ENCODE measurements around the gene PRR35. TPM values are rescaled to one million over a fixed set of nuclear protein-coding genes. Genes with fewer than 3 reads are reported as not detected.
A peak's percentile ranks its signal among the peaks of the same experiment; 100 is the strongest.

The PRR35 gene
- total and polyA plus RNA-seq, 7 donors = not detected

DNA sequence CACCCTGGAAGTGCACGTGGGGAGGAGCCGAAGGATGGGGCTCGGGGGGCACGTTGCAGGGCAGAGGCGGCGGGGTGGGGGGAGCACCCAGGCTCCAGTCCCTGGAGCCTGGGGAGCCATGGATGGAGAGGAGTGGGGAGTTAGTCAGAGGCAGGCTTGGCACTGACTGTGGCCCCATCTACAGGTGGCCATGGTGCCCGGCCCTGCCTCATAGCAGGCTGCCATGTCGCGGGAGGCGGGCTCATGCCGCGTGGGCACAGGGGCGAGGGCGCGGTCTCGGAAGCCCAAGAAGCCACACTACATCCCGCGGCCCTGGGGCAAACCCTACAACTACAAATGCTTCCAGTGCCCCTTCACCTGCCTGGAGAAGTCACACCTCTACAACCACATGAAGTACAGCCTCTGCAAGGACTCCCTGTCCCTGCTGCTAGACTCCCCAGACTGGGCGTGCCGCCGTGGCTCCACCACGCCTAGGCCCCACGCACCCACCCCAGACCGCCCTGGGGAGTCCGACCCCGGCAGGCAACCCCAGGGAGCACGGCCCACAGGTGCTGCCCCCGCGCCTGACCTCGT lies 3.0 kb downstream of the PRR35 start:
- no peaks in the 10 kb centered on the region for H3K9me3 ChIP-seq
- DNase-seq = no peak
- H3K27me3 ChIP-seq = peaks cover 24 to 52% (median 39%) of the 10 kb centered on the region in 3 donors
- H3K36me3 ChIP-seq = no peaks in the 10 kb centered on the region
- H3K4me1 ChIP-seq = peaks cover 0 to 42% (median 34%) of the 10 kb centered on the region in 4 donors
- TF ChIP-seq POLR2AphosphoS5 (IDR thresholded peaks at IDR 0.05) = no peak
- TF ChIP-seq POLR2A (IDR thresholded peaks at IDR 0.05) = no peak
- TF ChIP-seq EP300 (IDR thresholded peaks at IDR 0.05) = no peak
- TF ChIP-seq, protein P1, sequence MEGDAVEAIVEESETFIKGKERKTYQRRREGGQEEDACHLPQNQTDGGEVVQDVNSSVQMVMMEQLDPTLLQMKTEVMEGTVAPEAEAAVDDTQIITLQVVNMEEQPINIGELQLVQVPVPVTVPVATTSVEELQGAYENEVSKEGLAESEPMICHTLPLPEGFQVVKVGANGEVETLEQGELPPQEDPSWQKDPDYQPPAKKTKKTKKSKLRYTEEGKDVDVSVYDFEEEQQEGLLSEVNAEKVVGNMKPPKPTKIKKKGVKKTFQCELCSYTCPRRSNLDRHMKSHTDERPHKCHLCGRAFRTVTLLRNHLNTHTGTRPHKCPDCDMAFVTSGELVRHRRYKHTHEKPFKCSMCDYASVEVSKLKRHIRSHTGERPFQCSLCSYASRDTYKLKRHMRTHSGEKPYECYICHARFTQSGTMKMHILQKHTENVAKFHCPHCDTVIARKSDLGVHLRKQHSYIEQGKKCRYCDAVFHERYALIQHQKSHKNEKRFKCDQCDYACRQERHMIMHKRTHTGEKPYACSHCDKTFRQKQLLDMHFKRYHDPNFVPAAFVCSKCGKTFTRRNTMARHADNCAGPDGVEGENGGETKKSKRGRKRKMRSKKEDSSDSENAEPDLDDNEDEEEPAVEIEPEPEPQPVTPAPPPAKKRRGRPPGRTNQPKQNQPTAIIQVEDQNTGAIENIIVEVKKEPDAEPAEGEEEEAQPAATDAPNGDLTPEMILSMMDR (IDR thresholded peaks at IDR 0.05) = no peak
- H3K4me3 ChIP-seq = no peak overlapping the region
- intact Hi-C loops (cut with DNase I) = no loop called here
- no peak overlapping the region for H3K27ac ChIP-seq
- WGBS, 2 donors = 47 to 85% methylated on average over 30 of the region's 30 CpGs

DNA sequence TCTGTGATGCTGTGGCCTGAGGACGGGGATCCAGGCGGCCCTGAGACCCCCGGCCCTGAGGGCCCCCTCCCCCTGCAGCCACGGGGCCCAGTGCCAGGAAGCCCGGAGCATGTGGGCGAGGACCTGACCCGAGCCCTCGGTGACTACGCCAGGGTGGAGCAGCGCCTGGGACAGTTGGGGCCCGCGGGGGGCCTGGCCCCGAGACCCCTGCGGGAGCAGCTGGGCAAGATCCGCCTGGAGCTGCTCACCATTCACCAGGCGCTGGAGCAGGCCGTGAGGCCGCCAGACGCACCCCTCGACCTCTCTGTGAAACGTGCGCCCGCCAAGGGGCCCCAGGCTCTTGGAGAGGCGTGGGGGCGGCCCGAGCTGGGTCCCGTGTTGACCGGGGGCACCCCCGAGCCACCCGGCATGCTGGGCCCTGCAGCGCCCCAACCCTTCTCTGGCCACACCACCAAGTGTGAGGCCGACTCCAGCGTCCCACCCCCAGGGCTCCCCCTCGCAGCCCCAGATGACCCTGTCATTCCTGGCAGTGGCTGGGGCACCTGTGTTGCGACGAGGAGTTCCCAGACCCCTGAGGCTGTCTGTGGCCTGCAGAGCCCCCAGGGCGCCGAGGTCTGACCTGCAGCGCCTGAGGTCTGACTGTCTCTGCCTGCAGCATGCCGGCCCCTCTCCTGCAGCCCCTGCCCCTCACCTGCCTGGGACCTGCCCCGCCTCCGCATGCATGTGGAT lies 4.7 kb downstream of the PRR35 start:
- Histone ChIP-seq H3K4me3 (no peak overlapping the region), H3K9me3 (no peaks in the 10 kb centered on the region), H3K4me1 (peaks cover 0 to 50% (median 42%) of the 10 kb centered on the region in 4 donors), H3K36me3 (no peaks in the 10 kb centered on the region), H3K27ac (no peak overlapping the region), H3K27me3 (peaks cover 17 to 35% (median 22%) of the 10 kb centered on the region in 3 donors)
- no peak for DNase-seq
- intact Hi-C loops (cut with DNase I) = no loop called here
- TF ChIP-seq EP300 (IDR thresholded peaks at IDR 0.05) (no peak), POLR2A (IDR thresholded peaks at IDR 0.05) (no peak), POLR2AphosphoS5 (IDR thresholded peaks at IDR 0.05) (no peak)
- TF ChIP-seq, protein P1 (IDR thresholded peaks at IDR 0.05) = no peak
- 80 to 88% methylated on average over 42 of the region's 42 CpGs for WGBS, 2 donors

DNA sequence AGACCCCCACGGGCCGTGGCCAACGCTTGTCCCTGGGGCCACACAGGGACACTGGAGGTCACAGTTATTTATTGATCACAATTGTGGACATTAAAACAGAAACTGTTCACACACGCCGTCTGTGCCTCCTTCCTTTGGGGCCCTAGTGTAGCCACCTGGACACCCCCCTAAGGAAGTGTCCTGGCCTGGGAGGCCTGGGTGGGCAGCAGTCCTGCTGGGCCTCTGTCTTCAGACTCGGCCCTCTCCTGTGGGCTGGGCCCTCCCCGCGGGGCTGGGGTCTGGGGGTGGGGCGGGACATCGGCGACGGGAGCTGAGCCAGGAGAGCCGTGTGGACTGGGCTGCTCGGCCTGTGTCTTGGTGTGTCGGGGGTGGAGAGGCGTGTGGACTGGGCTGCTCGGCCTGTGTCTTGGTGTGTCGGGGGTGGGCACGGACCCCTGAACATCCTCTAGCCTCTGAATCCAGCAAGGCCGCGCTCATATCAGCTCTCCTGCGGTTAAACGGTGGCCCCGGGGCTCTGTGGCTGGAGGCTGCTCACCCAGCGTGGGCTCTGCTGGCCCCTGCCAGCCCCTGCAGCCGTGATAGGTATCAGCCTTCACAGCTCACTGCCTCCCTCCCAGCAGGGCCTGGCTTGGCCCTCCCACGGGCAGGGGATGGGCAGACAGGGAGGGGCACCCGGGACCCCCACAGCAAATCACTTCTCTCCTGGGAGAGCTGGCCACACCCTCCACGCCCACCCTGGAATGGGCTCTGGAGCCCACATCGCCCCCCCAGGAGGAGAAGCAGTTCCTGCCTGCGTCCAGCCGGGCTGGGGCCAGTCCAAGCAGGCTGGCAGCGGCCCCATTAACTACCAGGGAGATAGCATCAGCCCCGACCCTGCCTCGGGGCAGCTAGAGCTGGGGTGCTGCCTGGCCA lies 5.5 kb downstream of the PRR35 start:
- H3K27me3 ChIP-seq = peaks cover 9 to 27% (median 16%) of the 10 kb centered on the region in 3 donors

More for the DNA sequence above, 5.5 kb downstream of the PRR35 start:
- Histone ChIP-seq H3K27ac (peak overlapping the region in 1 of 4 donors; percentile 62), H3K36me3 (no peaks in the 10 kb centered on the region), H3K4me1 (peaks cover 0 to 52% (median 42%) of the 10 kb centered on the region in 4 donors), H3K9me3 (no peaks in the 10 kb centered on the region), H3K4me3 (no peak overlapping the region)
- no peak for DNase-seq
- WGBS, 2 donors = 62 to 65% methylated on average over 35 of the region's 35 CpGs
- no peak for TF ChIP-seq EP300 (IDR thresholded peaks at IDR 0.05)
- TF ChIP-seq POLR2A (IDR thresholded peaks at IDR 0.05) = no peak
- TF ChIP-seq, protein P1 (IDR thresholded peaks at IDR 0.05) = no peak
- no peak for TF ChIP-seq POLR2AphosphoS5 (IDR thresholded peaks at IDR 0.05)
- intact Hi-C loops (cut with DNase I) = no loop called here

All from sigmoid colon (tissue), 7 donors.